ENCODE measurements around the gene COQ2.
"Not testable (repeated sequence)": the region's sequence is repeated elsewhere in the genome, so short reads cannot be mapped to it uniquely, and the experiment has no call there.

- TF ChIP-seq CTCF, POLR2AphosphoS5 (IDR thresholded peaks at IDR 0.05): not testable (repeated sequence)
Observed at GRCh38 chr4:83234387-83234786, 50.2 kb downstream of the COQ2 start.

Data from sigmoid colon (tissue), 4 donors.